ENCODE results near the gene BBX.

Gene BBX

DNA sequence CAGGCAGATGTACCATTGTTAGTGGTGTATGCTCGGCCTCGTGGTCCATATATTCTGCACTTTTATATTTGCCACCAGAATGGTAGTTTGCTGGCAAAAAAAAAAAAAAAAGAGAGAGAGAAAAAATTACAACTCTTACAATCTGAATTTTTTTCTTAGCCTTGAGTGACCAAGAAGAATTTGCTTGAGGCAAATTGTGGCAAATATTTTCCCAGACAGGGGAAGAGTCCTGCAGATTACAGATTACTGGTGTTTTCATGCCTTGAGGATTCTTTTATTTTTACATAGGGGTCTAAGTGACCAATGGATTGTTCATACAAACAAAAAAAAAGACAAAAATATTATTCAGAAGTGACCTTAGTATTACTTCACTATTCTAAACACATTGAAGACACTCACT, 283.3 kb downstream of the BBX start:
- in situ Hi-C loops (cut with MboI; ENCODE audit: low sequenced_read_pairs, unreplicated experiment) = no loop called here
- TF ChIP-seq, protein P1, sequence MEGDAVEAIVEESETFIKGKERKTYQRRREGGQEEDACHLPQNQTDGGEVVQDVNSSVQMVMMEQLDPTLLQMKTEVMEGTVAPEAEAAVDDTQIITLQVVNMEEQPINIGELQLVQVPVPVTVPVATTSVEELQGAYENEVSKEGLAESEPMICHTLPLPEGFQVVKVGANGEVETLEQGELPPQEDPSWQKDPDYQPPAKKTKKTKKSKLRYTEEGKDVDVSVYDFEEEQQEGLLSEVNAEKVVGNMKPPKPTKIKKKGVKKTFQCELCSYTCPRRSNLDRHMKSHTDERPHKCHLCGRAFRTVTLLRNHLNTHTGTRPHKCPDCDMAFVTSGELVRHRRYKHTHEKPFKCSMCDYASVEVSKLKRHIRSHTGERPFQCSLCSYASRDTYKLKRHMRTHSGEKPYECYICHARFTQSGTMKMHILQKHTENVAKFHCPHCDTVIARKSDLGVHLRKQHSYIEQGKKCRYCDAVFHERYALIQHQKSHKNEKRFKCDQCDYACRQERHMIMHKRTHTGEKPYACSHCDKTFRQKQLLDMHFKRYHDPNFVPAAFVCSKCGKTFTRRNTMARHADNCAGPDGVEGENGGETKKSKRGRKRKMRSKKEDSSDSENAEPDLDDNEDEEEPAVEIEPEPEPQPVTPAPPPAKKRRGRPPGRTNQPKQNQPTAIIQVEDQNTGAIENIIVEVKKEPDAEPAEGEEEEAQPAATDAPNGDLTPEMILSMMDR (IDR thresholded peaks at IDR 0.05; ENCODE audit: borderline replicate concordance, control extremely low read depth, extremely low read depth, insufficient read depth, missing control alignments) = no peak
- no peak for DNase-seq (ENCODE audit: low spot score)

DNA sequence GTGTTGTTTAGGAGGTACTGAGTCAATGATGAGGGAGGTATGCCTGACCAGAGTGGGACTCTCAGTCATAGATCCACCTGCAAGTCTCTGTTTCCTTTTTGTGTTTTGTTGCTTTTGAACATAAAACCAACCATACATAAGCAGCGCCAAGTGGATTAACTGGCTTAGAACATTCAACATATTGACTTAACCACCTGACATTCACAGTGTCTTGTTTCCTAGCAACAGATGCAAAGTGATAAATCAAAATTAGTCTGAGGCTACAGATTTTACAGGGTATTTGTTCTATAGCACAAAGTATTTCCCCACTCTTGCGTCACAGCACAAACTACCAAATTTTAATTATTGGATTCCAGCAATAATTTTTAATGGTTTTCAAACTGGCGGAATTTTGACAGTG, 283.8 kb downstream of the BBX start:
- DNase-seq (ENCODE audit: low spot score) = no peak
- in situ Hi-C loops (cut with MboI; ENCODE audit: low sequenced_read_pairs, unreplicated experiment) = no loop called here
- TF ChIP-seq, protein P1 (IDR thresholded peaks at IDR 0.05; ENCODE audit: borderline replicate concordance, control extremely low read depth, extremely low read depth, insufficient read depth, missing control alignments) = no peak

DNA sequence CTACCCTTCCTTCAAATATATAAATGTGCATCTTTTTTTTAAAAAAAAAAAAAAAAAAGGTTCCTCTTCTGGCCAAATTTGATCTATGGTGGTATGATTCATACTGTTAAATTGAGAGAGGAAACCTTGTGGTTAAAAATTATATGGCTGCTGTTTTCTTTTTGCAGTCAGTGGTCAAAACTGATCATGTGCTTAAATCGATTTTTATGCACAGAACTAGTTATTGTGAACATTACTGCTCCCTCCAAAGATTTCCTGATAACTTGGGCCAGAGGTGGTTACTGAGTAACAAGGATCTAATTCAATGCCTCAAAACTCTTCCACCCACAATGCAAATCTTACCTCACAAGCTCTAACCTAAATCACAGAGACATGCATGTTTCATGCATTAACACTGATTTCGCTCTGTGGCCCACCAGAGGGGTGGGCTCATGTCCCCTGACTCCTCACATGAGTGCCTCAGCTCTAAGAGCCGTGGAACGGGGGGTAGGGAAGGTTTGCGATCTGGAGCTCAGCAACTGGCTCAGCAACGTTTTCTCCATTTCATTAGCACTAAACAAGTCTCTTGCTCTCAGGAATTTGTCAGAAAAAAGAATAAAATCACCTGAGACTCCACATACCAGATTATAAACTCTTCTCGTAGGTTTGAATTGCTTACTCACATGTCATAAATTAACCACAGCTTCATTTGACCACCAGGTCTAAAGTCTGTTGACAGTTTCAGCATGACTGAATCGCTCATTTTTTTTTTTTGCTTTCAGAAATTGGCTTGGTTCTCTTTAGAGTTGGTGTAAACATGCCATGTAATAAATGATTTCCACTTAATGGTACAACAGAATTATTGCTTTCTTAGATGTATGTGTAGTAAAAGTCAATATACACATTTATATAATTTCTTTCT, 287.7 kb downstream of the BBX start:
- DNase-seq (ENCODE audit: low spot score) = no peak
- TF ChIP-seq, protein P1 (IDR thresholded peaks at IDR 0.05; ENCODE audit: borderline replicate concordance, control extremely low read depth, extremely low read depth, insufficient read depth, missing control alignments) = no peak
- in situ Hi-C loops (cut with MboI; ENCODE audit: low sequenced_read_pairs, unreplicated experiment) = no loop called here

DNA sequence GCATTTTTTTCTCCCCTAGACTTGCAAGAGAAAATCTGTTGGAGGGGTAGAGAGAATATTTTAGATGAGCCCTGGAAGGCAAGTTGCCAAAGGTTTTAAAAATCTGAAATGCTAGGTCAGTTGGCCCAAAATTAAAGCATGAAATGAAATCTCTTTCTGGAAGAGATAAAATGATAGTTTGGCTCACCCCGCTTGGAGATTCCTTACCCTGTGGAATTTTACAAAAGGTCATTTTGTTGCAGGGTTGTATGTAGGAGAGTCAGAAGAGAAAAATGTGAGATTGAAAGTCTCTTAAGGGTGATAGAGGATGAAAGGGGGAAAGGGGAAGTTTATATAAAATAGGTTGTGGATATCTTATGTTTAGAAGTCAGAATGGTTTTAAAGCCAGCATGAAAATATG, 290.3 kb downstream of the BBX start:
- TF ChIP-seq, protein P1 (IDR thresholded peaks at IDR 0.05; ENCODE audit: borderline replicate concordance, control extremely low read depth, extremely low read depth, insufficient read depth, missing control alignments) = no peak
- in situ Hi-C loops (cut with MboI; ENCODE audit: low sequenced_read_pairs, unreplicated experiment) = no loop called here
- DNase-seq (ENCODE audit: low spot score) = no peak

DNA sequence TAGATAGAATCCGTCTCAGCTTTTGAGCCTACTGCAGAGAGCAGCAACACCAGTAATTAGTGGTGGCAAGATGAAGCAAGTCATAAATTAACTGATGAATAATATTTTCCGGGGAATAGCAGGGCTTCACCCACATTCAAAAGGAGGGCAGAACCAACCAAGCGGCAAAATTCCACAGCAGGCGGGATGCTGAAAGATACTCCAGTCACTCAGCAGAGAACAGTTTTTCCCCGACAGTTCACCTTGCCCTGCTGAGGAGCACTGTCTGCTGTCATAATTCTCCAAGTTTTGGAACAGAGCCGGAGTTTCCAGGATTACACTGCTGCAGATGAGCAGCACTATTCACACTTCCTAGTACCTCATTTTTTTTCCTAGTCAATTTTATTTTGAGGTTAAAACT, 293.3 kb downstream of the BBX start:
- in situ Hi-C loops (cut with MboI; ENCODE audit: low sequenced_read_pairs, unreplicated experiment) = no loop called here
- TF ChIP-seq, protein P1 (IDR thresholded peaks at IDR 0.05; ENCODE audit: borderline replicate concordance, control extremely low read depth, extremely low read depth, insufficient read depth, missing control alignments) = no peak
- DNase-seq (ENCODE audit: low spot score) = no peak

DNA sequence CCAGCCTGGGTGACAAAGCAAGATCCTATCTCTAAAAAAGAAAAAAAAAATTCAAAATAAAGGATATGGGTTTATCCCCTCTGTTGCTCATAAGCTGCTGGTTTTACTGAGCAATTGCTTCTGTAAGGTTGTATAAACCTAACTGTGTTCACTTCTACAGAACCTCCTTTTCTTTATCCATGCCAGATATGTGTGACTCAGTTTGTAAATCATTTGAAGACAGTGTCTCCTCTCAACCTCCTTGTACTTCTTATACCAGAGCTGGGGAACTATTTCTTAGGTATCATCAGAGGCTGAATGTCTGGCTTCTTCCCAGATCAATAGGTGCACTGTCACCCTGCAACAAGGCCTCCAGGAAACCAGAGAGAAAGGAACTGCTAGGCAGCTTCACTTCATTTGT, 294.3 kb downstream of the BBX start:
- in situ Hi-C loops (cut with MboI; ENCODE audit: low sequenced_read_pairs, unreplicated experiment) = no loop called here
- DNase-seq (ENCODE audit: low spot score) = no peak
- TF ChIP-seq, protein P1 (IDR thresholded peaks at IDR 0.05; ENCODE audit: borderline replicate concordance, control extremely low read depth, extremely low read depth, insufficient read depth, missing control alignments) = no peak

All from GM13976 (cell line).